Activated naive CD8-positive, alpha-beta T cell treated with anti-CD3 and anti-CD28 coated beads, Interleukin-2, amount 10 ng/mL, durations not matched to agents 7 days and 5 days (primary cell): ENCODE data around the gene TMEM217. TPM values are rescaled to one million over a fixed set of nuclear protein-coding genes. Genes with fewer than 3 reads are reported as not detected.

Experiments
- ATAC-seq: fragments of 150-1000 bp; cut with Tn5 transposase; one replicate; pipeline ENCODE4 v1.10.0; 2021; ENCODE audit warnings: low read depth, moderate library complexity
- POLR2A ChIA-PET: fragments of 350-600 bp; sonication (Branson Sonifier 250); formaldehyde crosslinking; loops from one replicate; lab custom pipeline; 2021; ENCODE audit warnings: antibody characterized with exemption; lab: Charles Lee
- DNase-seq: peaks from one replicate; pipeline ENCODE4 v3.0.0; 2021
- H3K27ac Mint-ChIP-seq: one replicate; pipeline ENCODE4 v1.8.0; 2022; ENCODE audit warnings: mild to moderate bottlenecking, mixed read lengths
- H3K27me3 Mint-ChIP-seq: one replicate; pipeline ENCODE4 v1.8.0; 2022; ENCODE audit warnings: mild to moderate bottlenecking, moderate library complexity, mixed read lengths
- H3K36me3 Mint-ChIP-seq: one replicate; pipeline ENCODE4 v1.8.0; 2021; ENCODE audit warnings: mild to moderate bottlenecking, mixed read lengths
- H3K4me1 Mint-ChIP-seq: one replicate; pipeline ENCODE4 v1.8.0; 2021; ENCODE audit warnings: mixed read lengths
- H3K4me3 Mint-ChIP-seq: one replicate; pipeline ENCODE4 v1.8.0; 2022; ENCODE audit warnings: mild to moderate bottlenecking, moderate library complexity, mixed read lengths
- H3K9me3 Mint-ChIP-seq: one replicate; pipeline ENCODE4 v1.8.0; 2021; ENCODE audit warnings: mixed read lengths
- total RNA-seq, 2 experiments: library from RNA; stranded (reverse); gene quantifications; one replicate each; pipeline ENCODE4 v1.2.3, GENCODE V29; 2021

Gene TMEM217
- total RNA-seq, 2 experiments from 2014 or later, result 1.4 to 2.0 TPM

DNA sequence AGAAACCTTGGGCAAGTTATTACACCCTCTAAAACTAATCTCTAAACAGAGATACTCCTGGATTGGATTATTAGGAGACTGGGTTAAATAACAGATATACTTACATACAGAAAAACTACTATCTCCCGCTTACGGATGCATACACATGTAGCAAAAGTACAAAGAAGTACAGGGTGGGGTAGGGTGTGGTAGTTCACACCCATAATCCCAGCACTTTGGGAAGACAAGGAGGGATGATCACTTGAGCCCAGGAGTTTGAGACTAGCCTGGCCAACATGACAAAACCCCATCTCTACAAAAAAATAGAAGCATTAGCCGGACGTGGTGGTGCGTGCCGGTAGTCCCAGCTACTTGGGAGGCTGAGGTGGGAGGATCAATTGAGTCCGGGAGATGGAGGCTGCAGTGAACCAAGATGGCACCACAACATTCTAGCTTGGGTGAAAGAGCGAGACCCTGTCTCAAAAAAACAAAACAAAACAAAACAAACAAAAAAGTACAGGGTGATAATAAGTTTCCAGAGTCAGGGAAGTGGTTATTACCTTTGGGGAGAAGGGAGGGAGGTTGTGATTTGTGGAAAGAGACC lies 79.9 kb downstream of the TMEM217 start:
- H3K27ac Mint-ChIP-seq, result peak overlapping the region; percentile 97
- no peaks in the 10 kb centered on the region for H3K9me3 Mint-ChIP-seq
- no peaks in the 10 kb centered on the region for H3K27me3 Mint-ChIP-seq
- ATAC-seq (no peak), DNase-seq (no peak)
- H3K4me1 Mint-ChIP-seq, result peaks cover 67% of the 10 kb centered on the region
- H3K36me3 Mint-ChIP-seq, result peaks cover 54% of the 10 kb centered on the region
- POLR2A ChIA-PET, result interaction anchor here (0.6 to 17.2 kb wide), 7 partner anchors 8 to 153 kb away, joined by 4 to 580 read pairs (median 315); partner anchors contain the start of gene PIM1
- peak overlapping the region; percentile 89 for H3K4me3 Mint-ChIP-seq

DNA sequence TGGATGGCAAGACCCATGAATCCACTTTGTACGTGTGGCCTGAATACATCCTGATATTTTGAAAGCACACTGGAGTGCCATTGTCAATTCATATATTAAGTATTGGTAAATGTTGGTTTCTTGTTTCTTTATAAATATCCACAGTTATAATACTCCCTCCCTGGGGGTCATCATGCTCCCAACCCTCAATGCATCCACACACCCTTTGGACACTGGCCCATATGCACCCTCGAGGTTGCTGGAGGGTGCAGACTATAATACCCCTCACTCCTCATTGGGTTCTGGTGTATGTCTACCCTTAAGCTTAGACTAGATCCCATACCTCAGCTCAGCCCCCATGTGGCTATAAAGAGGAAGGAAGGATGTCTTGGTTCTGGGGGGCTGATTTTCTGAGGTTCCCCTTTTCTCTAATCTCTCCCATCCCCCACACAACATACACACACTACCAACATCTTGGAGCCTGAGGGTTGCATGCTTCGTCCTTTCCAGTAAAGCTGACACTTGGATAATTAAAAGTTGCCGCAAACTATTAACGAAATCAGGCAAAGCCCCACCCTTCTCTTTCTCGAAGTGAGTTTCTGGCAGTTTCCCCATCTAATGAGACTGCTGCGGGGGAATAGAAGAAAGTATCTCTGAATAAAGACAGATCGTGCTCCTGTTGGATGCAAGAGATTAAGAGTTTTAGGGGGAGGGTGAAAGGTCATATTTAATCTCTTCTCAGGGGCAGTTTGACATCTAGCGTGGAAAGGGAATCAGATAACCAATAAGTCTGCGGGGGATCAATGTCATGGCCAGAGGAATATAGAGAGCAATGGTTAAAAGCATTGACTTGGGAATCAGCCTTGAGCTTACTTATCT lies 80.6 kb downstream of the TMEM217 start:
- Mint-ChIP-seq H3K9me3 (no peaks in the 10 kb centered on the region), H3K27me3 (no peaks in the 10 kb centered on the region), H3K4me1 (peaks cover 62% of the 10 kb centered on the region), H3K4me3 (peak overlapping the region; percentile 89), H3K36me3 (peaks cover 62% of the 10 kb centered on the region), H3K27ac (peak overlapping the region; percentile 97)
- DNase-seq (no peak), ATAC-seq (peak; percentile 35)
- POLR2A ChIA-PET, result interaction anchor here (1.0 to 17.2 kb wide), 7 partner anchors 8 to 152 kb away, joined by 3 to 580 read pairs (median 315); partner anchors contain the start of gene PIM1

DNA sequence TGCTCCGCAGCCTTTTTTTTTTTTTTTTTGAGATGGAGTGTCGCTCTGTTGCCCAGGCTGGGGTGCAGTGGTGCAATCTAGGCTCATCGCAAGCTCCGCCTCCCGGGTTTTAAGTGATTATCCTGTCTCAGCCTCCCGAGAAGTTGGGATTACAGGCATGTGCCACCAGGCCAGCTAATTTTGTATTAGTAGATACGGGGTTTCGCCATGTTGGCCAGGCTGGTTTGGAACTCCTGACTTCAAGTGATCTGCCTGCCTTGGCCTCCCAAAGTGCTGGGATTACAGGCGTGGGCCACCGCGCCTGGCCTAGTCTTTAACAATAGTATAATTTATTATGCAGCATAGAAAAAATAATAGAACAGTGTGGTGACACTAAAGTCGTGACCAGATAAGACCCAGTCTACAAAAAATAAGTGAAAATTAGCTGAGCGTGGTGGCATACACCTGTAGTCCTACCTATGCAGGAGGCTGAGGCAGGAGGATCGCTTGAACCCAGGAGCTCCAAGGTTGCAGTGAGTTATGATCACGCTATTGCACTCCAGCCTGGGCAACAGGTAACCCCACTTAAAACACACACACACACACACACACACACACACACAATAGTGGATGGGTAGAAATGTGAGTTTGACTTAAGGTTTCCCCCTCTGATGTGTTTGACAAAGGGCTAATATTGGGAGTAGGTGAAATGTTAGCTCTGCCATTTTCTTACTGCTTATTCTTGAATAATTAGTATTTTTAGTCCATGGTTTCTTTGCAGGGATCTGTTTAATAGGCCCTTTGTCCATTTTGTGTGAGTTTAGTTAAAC lies 81.5 kb downstream of the TMEM217 start:
- peaks cover 68% of the 10 kb centered on the region for H3K36me3 Mint-ChIP-seq
- peaks cover 61% of the 10 kb centered on the region for H3K4me1 Mint-ChIP-seq
- peak overlapping the region; percentile 97 for H3K27ac Mint-ChIP-seq
- ATAC-seq, result no peak
- H3K4me3 Mint-ChIP-seq, result peak overlapping the region; percentile 89
- no peaks in the 10 kb centered on the region for H3K9me3 Mint-ChIP-seq
- POLR2A ChIA-PET, result interaction anchor here (0.7 to 17.2 kb wide), 10 partner anchors 6 to 261 kb away, joined by 3 to 580 read pairs (median 65); no protein-coding TSS in a partner anchor
- H3K27me3 Mint-ChIP-seq, result no peaks in the 10 kb centered on the region
- no peak for DNase-seq

DNA sequence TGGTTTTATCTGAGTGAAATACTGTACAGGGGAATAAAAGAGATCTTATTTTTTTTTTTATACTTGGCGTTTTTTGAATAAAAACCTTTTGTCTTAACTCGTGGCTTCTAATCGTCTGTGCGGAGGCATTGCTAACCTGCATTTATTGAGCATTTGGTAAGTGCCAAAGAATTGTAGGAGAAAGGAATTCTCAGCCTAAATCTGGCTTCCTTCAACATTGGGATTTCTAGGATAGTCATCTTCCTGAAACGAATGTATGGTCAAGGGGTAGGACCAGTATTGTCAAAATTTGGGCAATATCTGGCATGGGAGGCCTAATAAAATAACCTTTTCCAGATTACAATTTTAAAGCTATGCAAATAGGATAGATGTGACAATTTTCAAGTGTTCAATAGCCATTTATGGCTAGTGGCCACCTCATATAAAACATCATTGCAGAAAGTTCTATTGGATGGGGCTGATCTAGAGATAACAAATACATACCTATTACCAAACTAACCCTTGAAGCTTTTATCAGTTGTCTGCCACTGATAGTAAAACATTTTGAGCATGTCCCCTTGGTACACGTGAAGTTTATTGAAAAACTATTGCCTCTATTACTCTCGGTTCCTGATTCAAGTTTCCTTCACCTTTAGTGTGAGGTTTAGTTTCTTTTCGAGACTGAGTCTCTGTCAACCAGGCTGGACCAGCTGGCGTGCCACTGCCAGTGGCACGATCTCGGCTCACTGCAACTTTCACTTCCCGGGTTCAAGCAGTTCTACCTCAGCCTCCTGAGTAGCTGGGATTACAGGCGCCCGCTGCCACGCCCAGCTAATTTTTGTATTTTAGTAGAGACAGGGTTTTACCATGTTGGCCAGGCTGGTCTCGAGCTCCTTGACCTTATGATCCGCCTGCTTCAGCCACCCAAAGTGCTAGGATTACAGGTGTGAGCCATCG lies 82.3 kb downstream of the TMEM217 start:
- peaks cover 74% of the 10 kb centered on the region for H3K36me3 Mint-ChIP-seq
- peaks cover 57% of the 10 kb centered on the region for H3K4me1 Mint-ChIP-seq
- POLR2A ChIA-PET, result interaction anchor here (0.6 to 17.2 kb wide), 11 partner anchors 7 to 579 kb away, joined by 3 to 580 read pairs (median 10); no protein-coding TSS in a partner anchor
- DNase-seq (no peak), ATAC-seq (no peak)
- no peaks in the 10 kb centered on the region for H3K9me3 Mint-ChIP-seq
- H3K4me3 Mint-ChIP-seq, result peak overlapping the region; percentile 89
- H3K27me3 Mint-ChIP-seq, result no peaks in the 10 kb centered on the region
- peak overlapping the region; percentile 97 for H3K27ac Mint-ChIP-seq

DNA sequence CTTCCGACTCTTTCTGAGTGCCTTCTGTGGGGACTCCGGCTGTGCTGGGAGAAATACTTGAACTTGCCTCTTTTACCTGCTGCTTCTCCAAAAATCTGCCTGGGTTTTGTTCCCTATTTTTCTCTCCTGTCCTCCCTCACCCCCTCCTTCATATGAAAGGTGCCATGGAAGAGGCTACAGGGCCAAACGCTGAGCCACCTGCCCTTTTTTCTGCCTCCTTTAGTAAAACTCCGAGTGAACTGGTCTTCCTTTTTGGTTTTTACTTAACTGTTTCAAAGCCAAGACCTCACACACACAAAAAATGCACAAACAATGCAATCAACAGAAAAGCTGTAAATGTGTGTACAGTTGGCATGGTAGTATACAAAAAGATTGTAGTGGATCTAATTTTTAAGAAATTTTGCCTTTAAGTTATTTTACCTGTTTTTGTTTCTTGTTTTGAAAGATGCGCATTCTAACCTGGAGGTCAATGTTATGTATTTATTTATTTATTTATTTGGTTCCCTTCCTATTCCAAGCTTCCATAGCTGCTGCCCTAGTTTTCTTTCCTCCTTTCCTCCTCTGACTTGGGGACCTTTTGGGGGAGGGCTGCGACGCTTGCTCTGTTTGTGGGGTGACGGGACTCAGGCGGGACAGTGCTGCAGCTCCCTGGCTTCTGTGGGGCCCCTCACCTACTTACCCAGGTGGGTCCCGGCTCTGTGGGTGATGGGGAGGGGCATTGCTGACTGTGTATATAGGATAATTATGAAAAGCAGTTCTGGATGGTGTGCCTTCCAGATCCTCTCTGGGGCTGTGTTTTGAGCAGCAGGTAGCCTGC lies 83.2 kb downstream of the TMEM217 start:
- no peak for DNase-seq
- POLR2A ChIA-PET, result interaction anchor here (2.3 to 17.2 kb wide), 8 partner anchors 7 to 150 kb away, joined by 10 to 580 read pairs (median 218); no protein-coding TSS in a partner anchor
- no peak for ATAC-seq
- H3K36me3 Mint-ChIP-seq, result peaks cover 74% of the 10 kb centered on the region
- no peaks in the 10 kb centered on the region for H3K27me3 Mint-ChIP-seq
- H3K9me3 Mint-ChIP-seq, result no peaks in the 10 kb centered on the region
- H3K4me3 Mint-ChIP-seq, result peak overlapping the region; percentile 89
- peaks cover 51% of the 10 kb centered on the region for H3K4me1 Mint-ChIP-seq
- peak overlapping the region; percentile 97 for H3K27ac Mint-ChIP-seq

DNA sequence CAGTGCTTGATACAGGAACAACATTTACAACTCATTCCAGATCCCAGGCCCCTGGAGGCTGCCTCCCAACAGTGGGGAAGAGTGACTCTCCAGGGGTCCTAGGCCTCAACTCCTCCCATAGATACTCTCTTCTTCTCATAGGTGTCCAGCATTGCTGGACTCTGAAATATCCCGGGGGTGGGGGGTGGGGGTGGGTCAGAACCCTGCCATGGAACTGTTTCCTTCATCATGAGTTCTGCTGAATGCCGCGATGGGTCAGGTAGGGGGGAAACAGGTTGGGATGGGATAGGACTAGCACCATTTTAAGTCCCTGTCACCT lies 83.8 kb downstream of the TMEM217 start:
- DNase-seq, result no peak
- H3K36me3 Mint-ChIP-seq, result peaks cover 77% of the 10 kb centered on the region
- no peaks in the 10 kb centered on the region for H3K27me3 Mint-ChIP-seq
- POLR2A ChIA-PET, result interaction anchor here (2.3 to 17.2 kb wide), 7 partner anchors 8 to 149 kb away, joined by 10 to 580 read pairs (median 315); no protein-coding TSS in a partner anchor
- no peak for ATAC-seq
- H3K9me3 Mint-ChIP-seq, result no peaks in the 10 kb centered on the region
- H3K4me3 Mint-ChIP-seq, result peak overlapping the region; percentile 89
- H3K27ac Mint-ChIP-seq, result peak overlapping the region; percentile 97
- H3K4me1 Mint-ChIP-seq, result peaks cover 48% of the 10 kb centered on the region

DNA sequence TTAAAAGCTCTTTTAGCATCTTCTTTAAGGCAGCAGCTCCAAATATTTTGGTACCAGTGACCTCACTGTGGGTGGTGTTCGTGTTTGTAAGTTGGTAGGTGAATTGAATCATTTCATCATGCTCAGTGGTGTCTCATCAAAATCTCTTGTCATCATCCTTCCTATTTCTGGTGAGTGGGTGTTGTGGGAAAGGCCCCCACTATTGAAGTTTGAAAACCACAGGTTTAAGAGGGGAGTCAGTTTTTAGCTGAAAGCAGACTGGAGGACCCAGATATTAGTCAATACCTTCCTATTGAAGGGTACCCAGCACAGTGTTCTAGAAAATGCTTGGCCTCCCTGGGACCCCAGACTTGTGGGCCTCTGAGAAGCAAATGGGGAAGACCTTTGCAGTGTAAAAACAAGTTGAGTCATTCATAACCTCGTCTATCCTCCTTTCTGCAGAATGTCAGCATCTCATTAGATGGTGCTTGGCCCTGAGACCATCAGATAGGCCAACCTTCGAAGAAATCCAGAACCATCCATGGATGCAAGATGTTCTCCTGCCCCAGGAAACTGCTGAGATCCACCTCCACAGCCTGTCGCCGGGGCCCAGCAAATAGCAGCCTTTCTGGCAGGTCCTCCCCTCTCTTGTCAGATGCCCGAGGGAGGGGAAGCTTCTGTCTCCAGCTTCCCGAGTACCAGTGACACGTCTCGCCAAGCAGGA lies 84.3 kb downstream of the TMEM217 start:
- no peak for ATAC-seq
- POLR2A ChIA-PET, result interaction anchor here (2.3 to 17.2 kb wide), 8 partner anchors 9 to 149 kb away, joined by 10 to 580 read pairs (median 218); no protein-coding TSS in a partner anchor
- DNase-seq, result no peak
- peaks cover 48% of the 10 kb centered on the region for H3K4me1 Mint-ChIP-seq
- H3K9me3 Mint-ChIP-seq, result no peaks in the 10 kb centered on the region
- H3K36me3 Mint-ChIP-seq, result peaks cover 77% of the 10 kb centered on the region
- peak overlapping the region; percentile 97 for H3K27ac Mint-ChIP-seq
- no peaks in the 10 kb centered on the region for H3K27me3 Mint-ChIP-seq
- H3K4me3 Mint-ChIP-seq, result peak overlapping the region; percentile 89

DNA sequence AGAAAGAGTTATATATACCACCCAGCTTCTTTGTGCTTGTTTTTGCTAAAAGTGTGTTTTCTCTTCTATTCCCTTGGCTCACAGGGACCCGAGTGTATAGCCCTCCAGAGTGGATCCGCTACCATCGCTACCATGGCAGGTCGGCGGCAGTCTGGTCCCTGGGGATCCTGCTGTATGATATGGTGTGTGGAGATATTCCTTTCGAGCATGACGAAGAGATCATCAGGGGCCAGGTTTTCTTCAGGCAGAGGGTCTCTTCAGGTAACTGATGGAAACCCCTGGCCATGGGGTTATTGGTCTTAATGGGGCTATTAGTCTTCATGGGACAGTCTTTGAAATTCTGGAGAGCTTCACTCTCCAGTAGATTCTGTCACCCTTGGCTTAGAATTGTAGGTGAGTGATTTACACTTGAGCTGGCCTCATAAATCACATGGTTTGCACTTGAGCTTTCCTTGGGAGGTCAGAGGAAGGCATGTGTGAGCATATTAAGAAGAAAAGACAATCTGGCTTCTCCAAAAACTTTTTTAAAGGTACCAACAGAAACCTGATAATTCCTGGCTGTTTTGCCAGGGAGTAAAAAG lies 84.9 kb downstream of the TMEM217 start:
- Mint-ChIP-seq H3K9me3 (no peaks in the 10 kb centered on the region), H3K4me1 (peaks cover 51% of the 10 kb centered on the region), H3K4me3 (peak overlapping the region; percentile 89), H3K36me3 (peaks cover 75% of the 10 kb centered on the region), H3K27me3 (no peaks in the 10 kb centered on the region), H3K27ac (peak overlapping the region; percentile 97)
- POLR2A ChIA-PET, result interaction anchor here (0.6 to 17.2 kb wide), 13 partner anchors 9 to 486 kb away, joined by 3 to 580 read pairs (median 19); partner anchors contain the start of gene MTCH1
- ATAC-seq (no peak), DNase-seq (no peak)

DNA sequence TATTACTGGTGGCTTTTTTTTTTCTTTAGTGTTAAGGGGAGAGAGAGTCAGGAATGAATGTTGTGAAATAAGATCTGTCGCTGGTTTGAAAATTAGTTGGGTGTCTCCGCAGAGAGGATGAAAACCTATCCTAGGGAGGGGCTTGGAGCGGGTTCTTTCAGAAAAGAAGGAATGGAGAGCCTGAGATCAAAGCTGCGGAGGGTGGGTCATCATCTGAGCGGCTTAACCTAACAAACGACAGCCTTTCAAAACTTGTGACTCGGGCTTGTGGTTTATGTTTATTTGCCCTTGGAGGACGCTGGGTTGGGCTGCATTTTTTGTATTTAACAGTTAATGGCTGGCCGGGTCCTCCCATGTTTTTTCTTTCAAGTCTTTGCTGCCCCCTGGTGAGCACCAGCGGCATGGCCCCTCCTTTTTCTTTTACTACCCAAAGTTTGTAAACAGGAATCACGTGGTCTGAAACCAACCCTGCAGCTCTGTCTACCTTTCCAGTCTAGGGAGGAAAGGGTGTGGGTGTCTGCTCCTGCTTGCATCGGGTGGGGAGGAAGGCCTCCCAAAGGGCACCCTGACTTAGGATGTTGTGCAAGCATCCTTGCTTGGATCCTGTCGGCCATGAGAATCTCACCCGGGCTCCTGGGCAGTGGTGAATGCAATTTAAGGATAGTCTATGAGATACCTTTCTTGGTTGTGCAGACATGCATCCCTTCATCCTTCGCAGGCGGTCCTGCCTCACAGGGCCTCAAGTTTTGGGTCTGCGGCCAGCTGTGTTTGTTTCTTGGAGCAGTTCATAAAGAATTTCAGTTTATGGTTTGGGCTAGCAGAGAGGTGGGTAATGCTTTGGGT lies 85.8 kb downstream of the TMEM217 start:
- H3K4me3 Mint-ChIP-seq, result peak overlapping the region; percentile 89
- peak; percentile 19 for ATAC-seq
- peaks cover 46% of the 10 kb centered on the region for H3K4me1 Mint-ChIP-seq
- no peaks in the 10 kb centered on the region for H3K9me3 Mint-ChIP-seq
- POLR2A ChIA-PET, result interaction anchor here (0.5 to 17.2 kb wide), 19 partner anchors 10 to 575 kb away, joined by 3 to 580 read pairs (median 5); partner anchors contain the start of gene MTCH1
- H3K27ac Mint-ChIP-seq, result peak overlapping the region; percentile 97
- peak; percentile 84 for DNase-seq
- no peaks in the 10 kb centered on the region for H3K27me3 Mint-ChIP-seq
- peaks cover 67% of the 10 kb centered on the region for H3K36me3 Mint-ChIP-seq
